OCI-LY1 (cell line): Measurements from ENCODE around the gene PADI1.

Source experiments
- H2AFZ ChIP-seq: fragments of 200-600 bp; sonication (generic), shearing (Covaris generic); 2 replicates; pipeline ENCODE4 v1.6.0; 2014; ENCODE audit warnings: antibody characterized with exemption, mild to moderate bottlenecking, low read length
- H3F3A ChIP-seq: fragments of 200-600 bp; sonication (generic), shearing (Covaris generic); 2 replicates; pipeline ENCODE4 v1.6.0; 2014; ENCODE audit warnings: mild to moderate bottlenecking, antibody characterized with exemption, low read length, moderate library complexity; ENCODE audit not compliant: insufficient read depth
- H3K27ac ChIP-seq: fragments of 200-600 bp; sonication (generic); 2 replicates; pipeline ENCODE4 v1.5.1; 2014; ENCODE audit warnings: low read length, mixed run types, mild to moderate bottlenecking, low read depth; ENCODE audit not compliant: poor library complexity, severe bottlenecking
- H3K27me3 ChIP-seq: fragments of 200-600 bp; sonication (generic); 2 replicates; pipeline ENCODE4 v1.6.0; 2014; ENCODE audit warnings: antibody characterized with exemption, mild to moderate bottlenecking, low read length, moderate library complexity; ENCODE audit not compliant: insufficient read depth
- H3K36me3 ChIP-seq: fragments of 200-600 bp; sonication (generic); 2 replicates; pipeline ENCODE4 v1.6.1; 2014; ENCODE audit warnings: mild to moderate bottlenecking, antibody characterized with exemption, low read length, moderate library complexity, mixed read lengths; ENCODE audit not compliant: insufficient read depth
- H3K4me1 ChIP-seq: fragments of 200-600 bp; sonication (generic); 2 replicates; pipeline ENCODE4 v1.5.1; 2014; ENCODE audit warnings: mild to moderate bottlenecking, low read length, moderate library complexity; ENCODE audit not compliant: insufficient read depth, severe bottlenecking
- H3K4me2 ChIP-seq: fragments of 200-600 bp; sonication (generic), shearing (Covaris generic); 2 replicates; pipeline ENCODE4 v1.6.1; 2014; ENCODE audit warnings: low read length
- H3K4me3 ChIP-seq: fragments of 200-600 bp; sonication (generic); 2 replicates; pipeline ENCODE4 v1.5.1; 2014; ENCODE audit warnings: low read length, low read depth, mild to moderate bottlenecking, mixed read lengths; ENCODE audit not compliant: poor library complexity, severe bottlenecking
- H3K79me2 ChIP-seq: fragments of 200-600 bp; shearing (Covaris generic); 2 replicates; pipeline ENCODE4 v1.6.1; 2016; ENCODE audit warnings: mixed run types, low read length, mixed read lengths; ENCODE audit not compliant: insufficient read depth
- H3K9ac ChIP-seq: fragments of 200-600 bp; sonication (generic), shearing (Covaris generic); 2 replicates; pipeline ENCODE4 v1.6.1; 2014; ENCODE audit warnings: mild to moderate bottlenecking, low read length, mixed read lengths
- H3K9me2 ChIP-seq: fragments of 200-600 bp; sonication (generic), shearing (Covaris generic); 2 replicates; pipeline ENCODE4 v1.6.1; 2014; ENCODE audit warnings: low read depth, mild to moderate bottlenecking, low read length, mixed read lengths
- H3K9me3 ChIP-seq: fragments of 200-600 bp; shearing (Covaris generic); 2 replicates; pipeline ENCODE4 v1.6.1; 2014; ENCODE audit warnings: low read length, mixed read lengths
- H4K20me1 ChIP-seq: fragments of 200-600 bp; sonication (generic), shearing (Covaris generic); 2 replicates; pipeline ENCODE4 v1.6.0; 2016; ENCODE audit warnings: mild to moderate bottlenecking, low read length; ENCODE audit not compliant: insufficient read depth
- EZH2 ChIP-seq: fragments of 200-600 bp; sonication (generic), shearing (Covaris generic); IDR thresholded peaks from 2 replicates; pipeline ENCODE4 v1.8.0; 2017; ENCODE audit warnings: borderline replicate concordance, mixed run types, mild to moderate bottlenecking, antibody characterized with exemption, low read length, moderate library complexity, mixed read lengths
- TF ChIP-seq, protein P1 (sequence below): fragments of 200-600 bp; sonication (generic), shearing (Covaris generic); IDR thresholded peaks from 2 replicates; pipeline ENCODE4 v1.5.1; 2017; ENCODE audit warnings: mild to moderate bottlenecking, antibody characterized with exemption, low read length, moderate library complexity, mixed read lengths

Gene PADI1

DNA sequence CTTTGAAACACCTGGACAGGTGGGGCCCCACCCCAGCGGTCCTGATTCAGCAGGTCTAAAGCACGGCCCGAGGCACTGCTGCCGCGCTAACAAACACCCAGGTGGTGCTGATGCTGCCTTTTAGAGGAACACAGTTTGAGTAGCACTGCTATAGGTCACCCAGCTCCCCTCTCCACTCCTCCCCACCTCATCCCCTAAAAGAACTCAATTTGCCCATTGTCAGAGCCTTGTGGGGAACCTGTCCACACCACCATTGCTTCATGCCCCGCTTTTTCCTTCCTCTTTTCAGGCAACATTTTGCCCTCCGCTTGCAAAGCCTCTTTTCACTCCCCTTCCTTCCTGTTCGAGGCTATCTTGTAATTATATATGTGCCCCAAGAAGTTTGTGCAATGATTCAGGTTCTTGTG is 76.8 kb downstream of the PADI1 start:
- Histone ChIP-seq H3K9ac (no peak overlapping the region), H3K27ac (no peak overlapping the region)
- TF ChIP-seq, protein P1, sequence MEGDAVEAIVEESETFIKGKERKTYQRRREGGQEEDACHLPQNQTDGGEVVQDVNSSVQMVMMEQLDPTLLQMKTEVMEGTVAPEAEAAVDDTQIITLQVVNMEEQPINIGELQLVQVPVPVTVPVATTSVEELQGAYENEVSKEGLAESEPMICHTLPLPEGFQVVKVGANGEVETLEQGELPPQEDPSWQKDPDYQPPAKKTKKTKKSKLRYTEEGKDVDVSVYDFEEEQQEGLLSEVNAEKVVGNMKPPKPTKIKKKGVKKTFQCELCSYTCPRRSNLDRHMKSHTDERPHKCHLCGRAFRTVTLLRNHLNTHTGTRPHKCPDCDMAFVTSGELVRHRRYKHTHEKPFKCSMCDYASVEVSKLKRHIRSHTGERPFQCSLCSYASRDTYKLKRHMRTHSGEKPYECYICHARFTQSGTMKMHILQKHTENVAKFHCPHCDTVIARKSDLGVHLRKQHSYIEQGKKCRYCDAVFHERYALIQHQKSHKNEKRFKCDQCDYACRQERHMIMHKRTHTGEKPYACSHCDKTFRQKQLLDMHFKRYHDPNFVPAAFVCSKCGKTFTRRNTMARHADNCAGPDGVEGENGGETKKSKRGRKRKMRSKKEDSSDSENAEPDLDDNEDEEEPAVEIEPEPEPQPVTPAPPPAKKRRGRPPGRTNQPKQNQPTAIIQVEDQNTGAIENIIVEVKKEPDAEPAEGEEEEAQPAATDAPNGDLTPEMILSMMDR, result no peak
- no peak for TF ChIP-seq EZH2

DNA sequence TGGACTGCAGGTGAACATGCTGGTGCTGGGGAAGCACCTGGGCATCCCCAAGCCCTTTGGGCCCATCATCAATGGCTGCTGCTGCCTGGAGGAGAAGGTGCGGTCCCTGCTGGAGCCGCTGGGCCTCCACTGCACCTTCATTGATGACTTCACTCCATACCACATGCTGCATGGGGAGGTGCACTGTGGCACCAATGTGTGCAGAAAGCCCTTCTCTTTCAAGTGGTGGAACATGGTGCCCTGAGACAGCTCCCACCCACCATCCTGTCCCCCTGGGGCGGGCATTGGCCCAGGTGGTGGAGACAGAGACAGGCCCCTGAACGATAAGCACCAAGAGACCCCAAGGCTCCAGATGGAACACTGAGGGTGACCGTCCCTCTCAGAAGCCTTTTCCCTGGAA is 77.9 kb downstream of the PADI1 start:
- Histone ChIP-seq H3F3A (no peaks in the 10 kb centered on the region), H3K4me2 (no peak overlapping the region), H3K4me1 (no peaks in the 10 kb centered on the region), H3K79me2 (no peaks in the 10 kb centered on the region), H3K27ac (no peak overlapping the region), H3K9me3 (no peaks in the 10 kb centered on the region), H2AFZ (no peak overlapping the region), H3K36me3 (no peaks in the 10 kb centered on the region), H3K27me3 (no peaks in the 10 kb centered on the region), H3K9ac (no peak overlapping the region), H3K9me2 (no peaks in the 10 kb centered on the region), H3K4me3 (no peak overlapping the region), H4K20me1 (no peaks in the 10 kb centered on the region)
- TF ChIP-seq EZH2, result no peak
- TF ChIP-seq, protein P1, result no peak

More for the DNA sequence above, 76.8 kb downstream of the PADI1 start:
- Histone ChIP-seq H3K9me2 (no peaks in the 10 kb centered on the region), H3F3A (no peaks in the 10 kb centered on the region), H2AFZ (no peak overlapping the region), H3K79me2 (no peaks in the 10 kb centered on the region), H3K27me3 (no peaks in the 10 kb centered on the region), H3K9me3 (no peaks in the 10 kb centered on the region), H3K4me2 (no peak overlapping the region), H3K4me1 (no peaks in the 10 kb centered on the region), H3K4me3 (no peak overlapping the region), H4K20me1 (no peaks in the 10 kb centered on the region), H3K36me3 (no peaks in the 10 kb centered on the region)

DNA sequence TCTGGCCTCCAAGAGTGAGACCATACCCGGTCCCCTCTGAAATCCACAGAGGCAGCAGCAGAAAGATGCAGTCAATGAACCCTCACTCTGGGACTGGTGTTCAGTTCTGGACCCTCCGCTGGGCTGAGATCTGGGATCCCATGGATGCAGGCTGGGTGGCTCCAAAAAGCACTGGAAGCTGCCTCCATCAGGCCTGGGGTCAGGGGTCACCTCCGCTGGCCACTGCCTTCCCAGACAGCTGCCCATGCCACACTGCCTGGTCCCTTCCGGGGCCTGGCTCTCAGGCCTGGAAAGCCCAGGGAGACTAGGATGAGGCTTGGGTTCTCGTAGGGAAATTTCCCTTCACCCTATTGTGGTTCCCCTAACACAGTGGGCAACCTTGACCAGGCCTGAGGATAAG is 81.7 kb downstream of the PADI1 start:
- Histone ChIP-seq H2AFZ (no peak overlapping the region), H3K27ac (no peak overlapping the region)

More for the DNA sequence above, 81.7 kb downstream of the PADI1 start:
- Histone ChIP-seq H3K4me1 (no peaks in the 10 kb centered on the region), H3K9me2 (no peaks in the 10 kb centered on the region), H3K9me3 (no peaks in the 10 kb centered on the region), H3K36me3 (no peaks in the 10 kb centered on the region), H3K9ac (no peak overlapping the region), H3K4me2 (no peak overlapping the region), H4K20me1 (no peaks in the 10 kb centered on the region), H3F3A (no peaks in the 10 kb centered on the region), H3K27me3 (no peaks in the 10 kb centered on the region), H3K79me2 (no peaks in the 10 kb centered on the region), H3K4me3 (no peak overlapping the region)
- TF ChIP-seq, protein P1, result no peak
- TF ChIP-seq EZH2, result no peak
